SK-N-SH treated with all-trans-retinoic acid at 6 μM for 48 hours (cell line): ENCODE data around the gene KCNMA1.

ENCODE experiments used
- ATAC-seq: fragments of 200-7000 bp; cut with Tn5 transposase; 3 replicates; pipeline ENCODE4 v1.9.1; 2020; ENCODE audit warnings: mild to moderate bottlenecking, moderate library complexity
- ARNTL ChIP-seq: fragments of 450-650 bp; formaldehyde crosslinking; IDR thresholded peaks from 2 replicates; pipeline ENCODE4 v1.5.0; 2020; ENCODE audit warnings: low read depth, mild to moderate bottlenecking, moderate library complexity, borderline replicate concordance
- CSDC2 ChIP-seq: fragments of 250-450 bp; sonication (Bioruptor Pico); IDR thresholded peaks from 2 replicates; pipeline ENCODE4 v1.5.0; 2020; ENCODE audit warnings: mild to moderate bottlenecking, moderate library complexity
- CSRNP3 ChIP-seq: fragments of 250-450 bp; sonication (Bioruptor Pico); IDR thresholded peaks from 2 replicates; pipeline ENCODE4 v1.5.1; 2021; ENCODE audit warnings: mild to moderate bottlenecking, moderate library complexity
- ESRRG ChIP-seq: fragments of 250-450 bp; sonication (Bioruptor Pico); IDR thresholded peaks from 2 replicates; pipeline ENCODE4 v1.6.1; 2021; ENCODE audit warnings: mild to moderate bottlenecking
- GLIS3 ChIP-seq: fragments of 250-450 bp; sonication (Bioruptor Pico); IDR thresholded peaks from 2 replicates; pipeline ENCODE4 v1.5.0; 2020; ENCODE audit warnings: mild to moderate bottlenecking, moderate library complexity
- ISL1 ChIP-seq: fragments of 250-450 bp; sonication (Bioruptor Pico); IDR thresholded peaks from 2 replicates; pipeline ENCODE4 v2.1.2; 2022; ENCODE audit warnings: mild to moderate bottlenecking, moderate library complexity
- OSR1 ChIP-seq: fragments of 250-450 bp; sonication (Bioruptor Pico); IDR thresholded peaks from 2 replicates; pipeline ENCODE4 v1.8.0; 2022; ENCODE audit warnings: moderate library complexity, mild to moderate bottlenecking, inconsistent platforms
- POU6F1 ChIP-seq: fragments of 250-450 bp; sonication (Bioruptor Pico); IDR thresholded peaks from 2 replicates; pipeline ENCODE4 v1.8.0; 2021; ENCODE audit warnings: low read depth, mild to moderate bottlenecking, moderate library complexity, borderline replicate concordance
- PPARA ChIP-seq: fragments of 250-450 bp; sonication (Bioruptor Pico); IDR thresholded peaks from 2 replicates; pipeline ENCODE4 v1.5.0; 2020; ENCODE audit warnings: mild to moderate bottlenecking, borderline replicate concordance
- RARB ChIP-seq: fragments of 250-450 bp; sonication (Bioruptor Pico); IDR thresholded peaks from 2 replicates; pipeline ENCODE4 v1.8.0; 2021; ENCODE audit warnings: mild to moderate bottlenecking, moderate library complexity
- SNAI2 ChIP-seq: fragments of 250-450 bp; sonication (Bioruptor Pico); IDR thresholded peaks from 2 replicates; pipeline ENCODE4 v1.5.0; 2020; ENCODE audit warnings: mild to moderate bottlenecking, moderate library complexity
- TCF4 ChIP-seq: fragments of 250-450 bp; sonication (Bioruptor Pico); IDR thresholded peaks from 2 replicates; pipeline ENCODE4 v1.8.0; 2021; ENCODE audit warnings: mild to moderate bottlenecking, moderate library complexity, borderline replicate concordance
- TOX ChIP-seq: fragments of 250-450 bp; sonication (Bioruptor Pico); IDR thresholded peaks from 2 replicates; pipeline ENCODE4 v1.8.0; 2021; ENCODE audit warnings: mild to moderate bottlenecking, moderate library complexity, borderline replicate concordance
- TSHZ2 ChIP-seq: fragments of 250-450 bp; sonication (Bioruptor Pico); IDR thresholded peaks from 2 replicates; pipeline ENCODE4 v1.5.0; 2020; ENCODE audit warnings: mild to moderate bottlenecking, moderate library complexity
- ZC3H10 ChIP-seq: fragments of 250-450 bp; sonication (Bioruptor Pico); IDR thresholded peaks from 2 replicates; pipeline ENCODE4 v1.5.1; 2021; ENCODE audit warnings: mild to moderate bottlenecking, moderate library complexity
- ZFP3 ChIP-seq: fragments of 250-450 bp; sonication (Bioruptor Pico); IDR thresholded peaks from 2 replicates; pipeline ENCODE4 v1.5.0; 2020; ENCODE audit warnings: mild to moderate bottlenecking, moderate library complexity
- ZFP30 ChIP-seq: fragments of 450-650 bp; formaldehyde crosslinking; IDR thresholded peaks from 2 replicates; pipeline ENCODE4 v1.5.0; 2022; ENCODE audit warnings: mild to moderate bottlenecking, moderate library complexity
- ZNF565 ChIP-seq: fragments of 450-650 bp; formaldehyde crosslinking; conservative IDR thresholded peaks from 2 replicates; pipeline ENCODE4 v1.5.0; 2020; ENCODE audit warnings: low read depth, mild to moderate bottlenecking, moderate library complexity
- ZNF8 ChIP-seq: fragments of 450-650 bp; formaldehyde crosslinking; IDR thresholded peaks from 2 replicates; pipeline ENCODE4 v1.5.0; 2020; ENCODE audit warnings: mild to moderate bottlenecking, moderate library complexity

KCNMA1 gene

GRCh38 chr10:77638321-77639101, 903 bp upstream of the KCNMA1 start:
- peak; percentile 55 for ATAC-seq
- TF ChIP-seq ARNTL (CRISPR knock-in tag) (no peak), GLIS3 (CRISPR knock-in tag) (no peak), ZNF565 (no peak), TSHZ2 (CRISPR knock-in tag) (no peak), SNAI2 (no peak), ZFP3 (CRISPR knock-in tag) (no peak), ESRRG (no peak), CSDC2 (CRISPR knock-in tag) (no peak), CSRNP3 (no peak)

- no peak for TF ChIP-seq CSDC2 (CRISPR knock-in tag)
- no peak for TF ChIP-seq POU6F1 (CRISPR knock-in tag)
- no peak for TF ChIP-seq TOX (CRISPR knock-in tag)
- no peak for TF ChIP-seq CSRNP3
- TF ChIP-seq TCF4 (CRISPR knock-in tag), result no peak
- peak; percentile 34 for ATAC-seq
These were observed 559 bp downstream of the KCNMA1 start for GRCh38 chr10:77636967-77637531.

- TF ChIP-seq GLIS3 (CRISPR knock-in tag) (no peak), TOX (CRISPR knock-in tag) (no peak), OSR1 (CRISPR knock-in tag) (no peak), RARB (no peak), ZFP3 (CRISPR knock-in tag) (no peak), ISL1 (no peak), CSDC2 (CRISPR knock-in tag) (no peak), ZNF565 (no peak)
- ATAC-seq, result peak; percentile 6; the same call in 1 of the 3 replicates
These were observed 1.2 kb downstream of the KCNMA1 start for GRCh38 chr10:77636282-77636966.

GRCh38 chr10:77635402-77636227, 2.0 kb downstream of the KCNMA1 start:
- peak; percentile 9; the same call in 2 of the 3 replicates for ATAC-seq
- TF ChIP-seq OSR1 (CRISPR knock-in tag) (no peak), TOX (CRISPR knock-in tag) (no peak), GLIS3 (CRISPR knock-in tag) (no peak), PPARA (CRISPR knock-in tag) (no peak), ZNF565 (no peak), POU6F1 (CRISPR knock-in tag) (no peak), ISL1 (no peak), CSDC2 (CRISPR knock-in tag) (no peak), ZNF8 (no peak), SNAI2 (no peak), TCF4 (CRISPR knock-in tag) (no peak), RARB (no peak), ESRRG (no peak), ZFP30 (CRISPR knock-in tag) (no peak), CSRNP3 (no peak), ZC3H10 (no peak)
